ENCODE measurements around the gene SYNPO.

DNA sequence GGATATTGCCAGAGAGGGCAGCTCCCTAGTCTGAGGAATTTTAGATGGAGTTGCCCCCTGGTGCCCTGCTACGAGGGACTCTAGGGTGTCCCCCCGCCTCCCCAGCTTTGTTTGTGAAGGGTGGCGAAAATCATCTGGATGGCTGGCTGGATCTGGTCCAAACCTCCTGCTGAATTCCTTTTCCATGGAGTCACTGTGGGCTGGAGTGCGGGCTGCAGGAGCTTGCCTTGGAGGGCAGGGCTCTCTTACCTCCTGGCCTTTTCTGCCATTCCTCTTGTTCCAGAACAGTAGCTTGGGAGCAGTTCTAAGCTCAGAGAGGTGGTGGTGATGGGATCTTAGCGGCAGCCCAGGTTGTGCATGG lies 2.1 kb downstream of the SYNPO start:
- TF ChIP-seq, protein P1, sequence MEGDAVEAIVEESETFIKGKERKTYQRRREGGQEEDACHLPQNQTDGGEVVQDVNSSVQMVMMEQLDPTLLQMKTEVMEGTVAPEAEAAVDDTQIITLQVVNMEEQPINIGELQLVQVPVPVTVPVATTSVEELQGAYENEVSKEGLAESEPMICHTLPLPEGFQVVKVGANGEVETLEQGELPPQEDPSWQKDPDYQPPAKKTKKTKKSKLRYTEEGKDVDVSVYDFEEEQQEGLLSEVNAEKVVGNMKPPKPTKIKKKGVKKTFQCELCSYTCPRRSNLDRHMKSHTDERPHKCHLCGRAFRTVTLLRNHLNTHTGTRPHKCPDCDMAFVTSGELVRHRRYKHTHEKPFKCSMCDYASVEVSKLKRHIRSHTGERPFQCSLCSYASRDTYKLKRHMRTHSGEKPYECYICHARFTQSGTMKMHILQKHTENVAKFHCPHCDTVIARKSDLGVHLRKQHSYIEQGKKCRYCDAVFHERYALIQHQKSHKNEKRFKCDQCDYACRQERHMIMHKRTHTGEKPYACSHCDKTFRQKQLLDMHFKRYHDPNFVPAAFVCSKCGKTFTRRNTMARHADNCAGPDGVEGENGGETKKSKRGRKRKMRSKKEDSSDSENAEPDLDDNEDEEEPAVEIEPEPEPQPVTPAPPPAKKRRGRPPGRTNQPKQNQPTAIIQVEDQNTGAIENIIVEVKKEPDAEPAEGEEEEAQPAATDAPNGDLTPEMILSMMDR (optimal IDR thresholded peaks at IDR 0.05 in 1 of 3, IDR thresholded peaks at IDR 0.05 in 1 of 3, conservative IDR thresholded peaks at IDR 0.05 in 1 of 3; ENCODE audit: extremely low read depth in 1 of 3, insufficient read depth in 2 of 3, low read length in 3 of 3) = no peak
- TF ChIP-seq EZH2 (IDR thresholded peaks at IDR 0.05; ENCODE audit: low read length) = no peak
